Astrocyte (in vitro differentiated cells and primary cell): ENCODE measurements around the gene PDGFC. TPM values are rescaled to one million over a fixed set of nuclear protein-coding genes. Genes with fewer than 3 reads are reported as not detected.
A peak's percentile ranks its signal among the peaks of the same experiment; 100 is the strongest.

ENCODE experiments used
- DNase-seq: peaks from one replicate; pipeline ENCODE4 v3.0.0-alpha.2; 2010; ENCODE audit warnings: low read depth
- FAIRE-seq: peaks from 2 replicates; lab custom pipeline; 2011; peaks lifted over from hg19 to GRCh38; lab: Jason Lieb, UNC
- H2AFZ ChIP-seq: 2 replicates; pipeline ENCODE4 v1.6.0; 2012; ENCODE audit warnings: low read depth, low read length, inconsistent platforms
- H3K27ac ChIP-seq: 2 replicates; pipeline ENCODE4 v1.5.1; 2011; ENCODE audit warnings: low read depth, low read length, inconsistent platforms
- H3K27me3 ChIP-seq: 2 replicates; pipeline ENCODE4 v1.6.0; 2011; ENCODE audit warnings: low read length, inconsistent platforms; ENCODE audit not compliant: insufficient read depth
- H3K36me3 ChIP-seq: 2 replicates; pipeline ENCODE4 v1.5.1; 2011; ENCODE audit warnings: low read length, inconsistent platforms; ENCODE audit not compliant: insufficient read depth
- H3K4me1 ChIP-seq: 2 replicates; pipeline ENCODE4 v1.5.1; 2011; ENCODE audit warnings: low read length, inconsistent platforms; ENCODE audit not compliant: insufficient read depth
- H3K4me2 ChIP-seq: 2 replicates; pipeline ENCODE4 v1.6.0; 2012; ENCODE audit warnings: low read length, inconsistent platforms
- H3K4me3 ChIP-seq: 2 replicates; pipeline ENCODE4 v1.5.1; 2011; ENCODE audit warnings: low read depth, mild to moderate bottlenecking, low read length, inconsistent platforms; ENCODE audit not compliant: insufficient read depth
- H3K79me2 ChIP-seq: 2 replicates; pipeline ENCODE4 v1.6.0; 2012; ENCODE audit warnings: mild to moderate bottlenecking, low read length, inconsistent platforms; ENCODE audit not compliant: insufficient read depth
- H3K9ac ChIP-seq: 2 replicates; pipeline ENCODE4 v1.6.0; 2012; ENCODE audit warnings: mild to moderate bottlenecking, low read length, inconsistent platforms
- H3K9me3 ChIP-seq: 2 replicates; pipeline ENCODE4 v1.5.1; 2012; ENCODE audit warnings: low read depth, mild to moderate bottlenecking, low read length, inconsistent platforms; ENCODE audit not compliant: insufficient read depth
- H4K20me1 ChIP-seq: 2 replicates; pipeline ENCODE4 v1.6.0; 2012; ENCODE audit warnings: low read length, inconsistent platforms; ENCODE audit not compliant: insufficient read depth
- H3K27ac Mint-ChIP-seq: one replicate; pipeline ENCODE4 v1.8.0; 2021; ENCODE audit warnings: mild to moderate bottlenecking, mixed read lengths; ENCODE audit not compliant: unreplicated experiment
- H3K27me3 Mint-ChIP-seq: one replicate; pipeline ENCODE4 v1.8.0; 2021; ENCODE audit warnings: low read depth, mixed read lengths; ENCODE audit not compliant: unreplicated experiment
- H3K36me3 Mint-ChIP-seq: one replicate; pipeline ENCODE4 v1.8.0; 2021; ENCODE audit warnings: low read depth, mixed read lengths; ENCODE audit not compliant: unreplicated experiment
- H3K4me1 Mint-ChIP-seq: one replicate; pipeline ENCODE4 v1.8.0; 2021; ENCODE audit warnings: low read depth, mixed read lengths; ENCODE audit not compliant: unreplicated experiment
- H3K4me3 Mint-ChIP-seq: one replicate; pipeline ENCODE4 v1.8.0; 2021; ENCODE audit warnings: mild to moderate bottlenecking, moderate library complexity, mixed read lengths; ENCODE audit not compliant: unreplicated experiment
- H3K9me3 Mint-ChIP-seq: one replicate; pipeline ENCODE4 v1.8.0; 2021; ENCODE audit warnings: mild to moderate bottlenecking, mixed read lengths; ENCODE audit not compliant: unreplicated experiment
- CTCF ChIP-seq: IDR thresholded peaks from 2 replicates; pipeline ENCODE4 v1.5.1; 2011; ENCODE audit warnings: low read depth, mild to moderate bottlenecking, inconsistent platforms, low read length, moderate library complexity; ENCODE audit not compliant: insufficient read depth
- EZH2 ChIP-seq: IDR thresholded peaks from 2 replicates; pipeline ENCODE4 v1.6.1; 2012; ENCODE audit warnings: mild to moderate bottlenecking, low read length, inconsistent platforms; ENCODE audit not compliant: insufficient read depth
- total RNA-seq: library from RNA; stranded (reverse); gene quantifications from 2 replicates; pipeline ENCODE4 v1.2.1, GENCODE V29; 2021

Gene PDGFC
- total RNA-seq, 1 donor from 2014 or later = 167 TPM

DNA sequence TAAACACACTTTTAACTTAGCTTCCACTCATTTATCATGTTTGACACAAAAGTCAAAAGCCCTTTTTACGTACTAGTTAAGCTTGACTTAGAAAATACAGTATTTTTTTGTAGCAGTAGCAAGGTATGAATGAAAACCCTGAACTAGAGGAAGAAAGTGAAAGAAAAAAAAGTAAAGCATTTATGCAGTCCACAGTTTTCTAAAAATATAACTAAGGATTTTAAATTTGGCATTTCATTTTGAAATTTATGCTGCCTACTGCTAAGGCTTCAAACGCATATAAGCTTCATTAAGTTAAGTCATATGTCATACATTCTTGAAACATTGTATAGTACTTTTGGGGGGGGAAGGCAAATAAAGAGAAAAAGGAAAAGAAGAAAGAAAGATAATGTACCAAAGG, 201.5 kb downstream of the PDGFC start:
- Histone ChIP-seq H4K20me1 (no peaks in the 10 kb centered on the region), H3K27ac (peak overlapping the region; percentile 99), H3K4me1 (peaks cover 37% of the 10 kb centered on the region), H3K27me3 (no peaks in the 10 kb centered on the region), H3K4me3 (no peak overlapping the region), H3K36me3 (peaks cover 13% of the 10 kb centered on the region), H3K9ac (no peak overlapping the region), H3K9me3 (no peaks in the 10 kb centered on the region), H3K79me2 (peaks cover 8% of the 10 kb centered on the region), H2AFZ (no peak overlapping the region), H3K4me2 (no peak overlapping the region)
- DNase-seq (no peak), FAIRE-seq (no peak)
- no peak overlapping the region for H3K4me3 Mint-ChIP-seq
- no peak for TF ChIP-seq CTCF
- H3K9me3 Mint-ChIP-seq = no peaks in the 10 kb centered on the region
- peaks cover 58% of the 10 kb centered on the region for H3K4me1 Mint-ChIP-seq
- H3K27ac Mint-ChIP-seq = peak overlapping the region; percentile 69
- peaks cover 17% of the 10 kb centered on the region for H3K36me3 Mint-ChIP-seq
- H3K27me3 Mint-ChIP-seq = no peaks in the 10 kb centered on the region

- H3K4me1 ChIP-seq = peaks cover 32% of the 10 kb centered on the region
- Mint-ChIP-seq H3K4me3 (no peak overlapping the region), H3K27me3 (no peaks in the 10 kb centered on the region), H3K9me3 (no peaks in the 10 kb centered on the region), H3K36me3 (peaks cover 22% of the 10 kb centered on the region), H3K4me1 (peaks cover 55% of the 10 kb centered on the region), H3K27ac (no peak overlapping the region)
- FAIRE-seq (no peak), DNase-seq (no peak)
- no peak for TF ChIP-seq EZH2
- no peak for TF ChIP-seq CTCF
- H3K4me2 ChIP-seq = no peak overlapping the region
- H3K27me3 ChIP-seq = no peaks in the 10 kb centered on the region
- no peak overlapping the region for H3K9ac ChIP-seq
- H3K36me3 ChIP-seq = peaks cover 14% of the 10 kb centered on the region
- H3K79me2 ChIP-seq = peaks cover 5% of the 10 kb centered on the region
- H3K4me3 ChIP-seq = no peak overlapping the region
- no peak overlapping the region for H3K27ac ChIP-seq
- no peaks in the 10 kb centered on the region for H3K9me3 ChIP-seq
- no peaks in the 10 kb centered on the region for H4K20me1 ChIP-seq
- H2AFZ ChIP-seq = no peak overlapping the region
These were observed 203.6 kb downstream of the PDGFC start for GRCh38 chr4:156767911-156768415.

DNA sequence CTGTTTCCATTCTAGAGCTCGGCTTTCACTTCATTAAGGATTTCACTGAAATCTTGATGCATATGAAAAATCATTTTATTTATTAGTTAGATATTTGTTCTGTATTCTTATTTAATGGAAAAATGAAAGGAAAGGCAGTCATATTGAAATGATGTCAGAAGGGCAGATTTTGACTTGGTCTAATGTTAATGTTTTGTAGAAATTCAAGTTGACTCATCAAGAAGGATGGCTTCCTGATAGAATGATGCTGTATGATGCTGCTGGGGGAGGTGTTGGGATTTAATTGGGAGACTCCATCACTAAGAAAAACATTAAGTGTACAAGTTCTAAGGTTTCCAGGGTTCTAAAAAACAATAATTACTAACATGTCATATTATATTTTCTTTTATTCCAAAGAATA, 204.8 kb downstream of the PDGFC start:
- no peaks in the 10 kb centered on the region for H3K27me3 Mint-ChIP-seq
- H3K79me2 ChIP-seq = no peaks in the 10 kb centered on the region
- H3K9ac ChIP-seq = no peak overlapping the region
- no peak overlapping the region for H3K4me3 ChIP-seq
- peak; percentile 49 for DNase-seq
- no peaks in the 10 kb centered on the region for H3K9me3 ChIP-seq
- H3K27ac ChIP-seq = no peak overlapping the region
- H3K36me3 ChIP-seq = peaks cover 19% of the 10 kb centered on the region
- no peak overlapping the region for H3K4me2 ChIP-seq
- H3K4me1 Mint-ChIP-seq = peaks cover 49% of the 10 kb centered on the region
- FAIRE-seq = no peak
- no peak overlapping the region for H3K4me3 Mint-ChIP-seq
- H3K36me3 Mint-ChIP-seq = peaks cover 26% of the 10 kb centered on the region
- no peaks in the 10 kb centered on the region for H4K20me1 ChIP-seq
- H3K27me3 ChIP-seq = no peaks in the 10 kb centered on the region
- H3K4me1 ChIP-seq = peaks cover 29% of the 10 kb centered on the region
- TF ChIP-seq EZH2 (no peak), CTCF (no peak)
- no peaks in the 10 kb centered on the region for H3K9me3 Mint-ChIP-seq
- H3K27ac Mint-ChIP-seq = peak overlapping the region; percentile 0
- no peak overlapping the region for H2AFZ ChIP-seq
